Sigmoid colon (tissue), 7 donors: ENCODE measurements around the gene LPP. TPM values are rescaled to one million over a fixed set of nuclear protein-coding genes. Genes with fewer than 3 reads are reported as not detected.

Experiments
- DNase-seq: peaks from one replicate; pipeline ENCODE4 v3.0.0-alpha.2; 2019
- H3K27ac ChIP-seq, 4 donors: fragments of 200-600 bp; sonication (generic); one replicate each; pipeline ENCODE4 v1.5.1; 2016 to 2019; ENCODE audit warnings: mild to moderate bottlenecking in 1 of 4
- H3K27me3 ChIP-seq, 3 donors: fragments of 200-600 bp; sonication (generic); one replicate each; pipeline ENCODE4 v1.5.1; 2019; ENCODE audit warnings: mild to moderate bottlenecking in 1 of 3
- H3K36me3 ChIP-seq, 4 donors: fragments of 200-600 bp; sonication (generic); one replicate each; pipeline ENCODE4 v1.5.1; 2016 to 2019
- H3K4me1 ChIP-seq, 4 donors: fragments of 200-600 bp; sonication (generic); one replicate each; pipeline ENCODE4 v1.5.1; 2017 to 2019
- H3K4me3 ChIP-seq, 4 donors: fragments of 200-600 bp; sonication (generic); one replicate each; pipeline ENCODE4 v1.5.1; 2017 to 2019; ENCODE audit warnings: mild to moderate bottlenecking in 2 of 4, moderate library complexity in 1 of 4
- H3K9me3 ChIP-seq, 4 donors: fragments of 200-600 bp in 3 of 4; sonication (generic) in 3 of 4; one replicate each; pipeline versions ENCODE4 v1.5.1 to v1.6.1; 2013 to 2019
- CTCF ChIP-seq, 4 experiments: fragments of 450-650 bp in 3 of 4; fragments of 200-600 bp in 1 of 4; IDR thresholded peaks; one replicate each; pipeline ENCODE4 v1.5.1; 2016 to 2019; ENCODE audit warnings: antibody characterized with exemption in 4 of 4, mild to moderate bottlenecking in 3 of 4, moderate library complexity in 2 of 4
- EP300 ChIP-seq, 4 donors: sonication (generic); formaldehyde crosslinking; IDR thresholded peaks; one replicate each; pipeline ENCODE4 v1.6.1; 2017; ENCODE audit warnings: antibody characterized with exemption in 4 of 4
- POLR2A ChIP-seq, 2 donors: fragments of 450-650 bp; IDR thresholded peaks; one replicate each; pipeline ENCODE4 v1.6.1; 2016; ENCODE audit warnings: antibody characterized with exemption in 2 of 2, mild to moderate bottlenecking in 2 of 2, moderate library complexity in 2 of 2
- POLR2AphosphoS5 ChIP-seq, 4 donors: sonication (generic); formaldehyde crosslinking; IDR thresholded peaks; one replicate each; pipeline ENCODE4 v1.6.1; 2017; ENCODE audit warnings: antibody characterized with exemption in 4 of 4
- WGBS, 2 donors: extraction: QIAGEN DNeasy Blood & Tissue Kit; methylation state at CpG; one replicate each; pipeline ENCODE4 v1.1.7; 2013; 5-methylcytosine and 5-hydroxymethylcytosine counted together
- intact Hi-C: fragments of 100-400 bp; cut with DNase I; formaldehyde crosslinking; loops from one replicate; pipeline ENCODE4 v1.15.1; 2023
- polyA plus RNA-seq, 3 donors: library from polyadenylated mRNA; stranded (reverse); fragments of 200-250 nt; gene quantifications; one replicate each; pipeline ENCODE4 v1.2.3, GENCODE V29; 2013
- total RNA-seq, 4 donors: library from RNA; depleted of rRNA; stranded (reverse); fragments of >200 nt; gene quantifications; one replicate each; pipeline ENCODE4 v1.1.0, GENCODE V29; 2016
- donor health status: healthy with polysubstance abuse.
- donor health status: Bipolar disorder and iron deficiency.
- donor health status: healthy.

The LPP gene
- total and polyA plus RNA-seq, 7 donors: 5.3 to 1,773 (median 824) TPM

- no peaks in the 10 kb centered on the region for H3K9me3 ChIP-seq
- H3K4me1 ChIP-seq: no peaks in the 10 kb centered on the region
- no peak for DNase-seq
- H3K36me3 ChIP-seq: no peaks in the 10 kb centered on the region
- no peak for TF ChIP-seq POLR2A (IDR thresholded peaks at IDR 0.05)
- TF ChIP-seq POLR2AphosphoS5 (IDR thresholded peaks at IDR 0.05): no peak
- TF ChIP-seq CTCF (IDR thresholded peaks at IDR 0.05): no peak
- TF ChIP-seq EP300 (IDR thresholded peaks at IDR 0.05): no peak
- 24 to 67% methylated on average over 2 of the region's 2 CpGs for WGBS, 2 donors
- no peak overlapping the region for H3K4me3 ChIP-seq
- no peak overlapping the region for H3K27ac ChIP-seq
- intact Hi-C loops: no loop called here
- H3K27me3 ChIP-seq: no peaks in the 10 kb centered on the region
Observed at GRCh38 chr3:188918093-188918492, 764.1 kb downstream of the LPP start.

GRCh38 chr3:188923671-188924070 is 769.7 kb downstream of the LPP start:
- Histone ChIP-seq H3K36me3 (no peaks in the 10 kb centered on the region), H3K9me3 (no peaks in the 10 kb centered on the region), H3K27me3 (no peaks in the 10 kb centered on the region), H3K4me3 (no peak overlapping the region), H3K4me1 (no peaks in the 10 kb centered on the region), H3K27ac (no peak overlapping the region)
- TF ChIP-seq EP300 (IDR thresholded peaks at IDR 0.05) (no peak), POLR2A (IDR thresholded peaks at IDR 0.05) (no peak), CTCF (IDR thresholded peaks at IDR 0.05) (no peak), POLR2AphosphoS5 (IDR thresholded peaks at IDR 0.05) (no peak)
- DNase-seq: no peak
- intact Hi-C loops: no loop called here
- 94 to 96% methylated on average over 2 of the region's 2 CpGs for WGBS, 2 donors

- Histone ChIP-seq H3K4me1 (no peaks in the 10 kb centered on the region), H3K4me3 (no peak overlapping the region), H3K36me3 (no peaks in the 10 kb centered on the region), H3K27me3 (no peaks in the 10 kb centered on the region), H3K27ac (no peak overlapping the region), H3K9me3 (no peaks in the 10 kb centered on the region)
- intact Hi-C loops: no loop called here
- DNase-seq: no peak
- 96 to 98% methylated on average over 12 of the region's 12 CpGs for WGBS, 2 donors
- TF ChIP-seq POLR2A (IDR thresholded peaks at IDR 0.05) (no peak), EP300 (IDR thresholded peaks at IDR 0.05) (no peak), CTCF (IDR thresholded peaks at IDR 0.05) (no peak), POLR2AphosphoS5 (IDR thresholded peaks at IDR 0.05) (no peak)
Observed at GRCh38 chr3:188925376-188925775, 771.4 kb downstream of the LPP start.

GRCh38 chr3:188926111-188926510 is 772.2 kb downstream of the LPP start:
- 87 to 97% methylated on average over 4 of the region's 4 CpGs for WGBS, 2 donors

More at GRCh38 chr3:188926111-188926510, 772.2 kb downstream of the LPP start:
- Histone ChIP-seq H3K27ac (no peak overlapping the region), H3K4me1 (no peaks in the 10 kb centered on the region), H3K36me3 (no peaks in the 10 kb centered on the region), H3K27me3 (no peaks in the 10 kb centered on the region), H3K4me3 (no peak overlapping the region), H3K9me3 (no peaks in the 10 kb centered on the region)
- no peak for DNase-seq
- intact Hi-C loops: no loop called here
- TF ChIP-seq POLR2A (IDR thresholded peaks at IDR 0.05) (no peak), CTCF (IDR thresholded peaks at IDR 0.05) (no peak), POLR2AphosphoS5 (IDR thresholded peaks at IDR 0.05) (no peak), EP300 (IDR thresholded peaks at IDR 0.05) (no peak)
